Breast epithelium (tissue), 4 donors: ENCODE measurements around the gene FLNB. TPM values are rescaled to one million over a fixed set of nuclear protein-coding genes. Genes with fewer than 3 reads are reported as not detected.

Experiments used
- DNase-seq, 2 donors: peaks; one replicate each; pipeline ENCODE4 v3.0.0-alpha.2; 2019; ENCODE audit warnings: low spot score in 2 of 2
- H3K27ac ChIP-seq, 2 donors: fragments of 200-600 bp; sonication (generic) in 1 of 2; one replicate each; pipeline ENCODE4 v1.5.1; 2016 to 2019; ENCODE audit warnings: mild to moderate bottlenecking in 1 of 2
- H3K27me3 ChIP-seq, 2 donors: fragments of 200-600 bp; sonication (generic) in 1 of 2; one replicate each; pipeline versions ENCODE4 v1.5.1 to v1.6.0; 2017 to 2019; ENCODE audit warnings: control low read depth in 1 of 2, mild to moderate bottlenecking in 1 of 2
- H3K36me3 ChIP-seq: fragments of 200-600 bp; one replicate; pipeline ENCODE4 v1.5.1; 2019
- H3K4me1 ChIP-seq, 2 donors: fragments of 200-600 bp; sonication (generic); one replicate each; pipeline ENCODE4 v1.5.1; 2016 to 2019; ENCODE audit warnings: control low read depth in 1 of 2
- H3K4me3 ChIP-seq, 3 donors: fragments of 200-600 bp; sonication (generic); 1 replicate in 2 of 3; 2 replicates in 1 of 3; pipeline ENCODE4 v1.5.1; 2016 to 2019; ENCODE audit warnings: mild to moderate bottlenecking in 3 of 3, moderate library complexity in 2 of 3
- H3K9me3 ChIP-seq, 2 donors: fragments of 200-600 bp; sonication (generic) in 1 of 2; one replicate each; pipeline ENCODE4 v1.5.1; 2016 to 2019; ENCODE audit warnings: control low read depth in 1 of 2
- CTCF ChIP-seq, 3 donors: fragments of 450-650 bp; IDR thresholded peaks; one replicate each; pipeline ENCODE4 v1.5.1; 2016 to 2017; ENCODE audit warnings: antibody characterized with exemption in 3 of 3, mild to moderate bottlenecking in 3 of 3, moderate library complexity in 3 of 3
- POLR2A ChIP-seq: fragments of 450-650 bp; IDR thresholded peaks from one replicate; pipeline ENCODE4 v1.6.1; 2016; ENCODE audit warnings: antibody characterized with exemption, mild to moderate bottlenecking, moderate library complexity
- POLR2AphosphoS5 ChIP-seq, 3 donors: sonication (generic); formaldehyde crosslinking; IDR thresholded peaks; one replicate each; pipeline ENCODE4 v1.6.1; 2017; ENCODE audit warnings: antibody characterized with exemption in 3 of 3
- intact Hi-C: fragments of 100-400 bp; cut with DNase I; formaldehyde crosslinking; loops from one replicate; pipeline ENCODE4 v1.15.1; 2023; ENCODE audit warnings: low total_unique reads
- total RNA-seq, 3 donors: library from RNA; depleted of rRNA; stranded (reverse); fragments of >200 nt; gene quantifications; one replicate each; pipeline ENCODE4 v1.1.0, GENCODE V29; 2016

Gene FLNB
- total RNA-seq, 3 donors from 2014 or later, result 40.3 to 242 (median 164) TPM

GRCh38 chr3:58183891-58184290 is 175.7 kb downstream of the FLNB start:
- no peak for DNase-seq
- Histone ChIP-seq H3K4me3 (no peak overlapping the region), H3K4me1 (no peaks in the 10 kb centered on the region), H3K9me3 (no peaks in the 10 kb centered on the region), H3K27me3 (no peaks in the 10 kb centered on the region), H3K27ac (no peak overlapping the region), H3K36me3 (no peaks in the 10 kb centered on the region)
- intact Hi-C loops, result loop anchor here (10.0 kb wide), 1 partner anchor 111 kb away; no protein-coding TSS in a partner anchor
- TF ChIP-seq POLR2A (no peak), CTCF (IDR thresholded peaks at IDR 0.05) (no peak), POLR2AphosphoS5 (IDR thresholded peaks at IDR 0.05) (no peak)

GRCh38 chr3:58184309-58184981 is 176.2 kb downstream of the FLNB start:
- Histone ChIP-seq H3K9me3 (no peaks in the 10 kb centered on the region), H3K36me3 (no peaks in the 10 kb centered on the region), H3K27ac (no peak overlapping the region), H3K4me1 (no peaks in the 10 kb centered on the region), H3K4me3 (no peak overlapping the region), H3K27me3 (no peaks in the 10 kb centered on the region)
- DNase-seq, result no peak
- intact Hi-C loops, result loop anchor here (10.0 kb wide), 1 partner anchor 110 kb away; no protein-coding TSS in a partner anchor
- TF ChIP-seq POLR2A, result no peak
- TF ChIP-seq POLR2AphosphoS5 (IDR thresholded peaks at IDR 0.05), result no peak
- no peak for TF ChIP-seq CTCF (IDR thresholded peaks at IDR 0.05)

- TF ChIP-seq CTCF (IDR thresholded peaks at IDR 0.05), result no peak
- TF ChIP-seq POLR2AphosphoS5 (IDR thresholded peaks at IDR 0.05), result no peak
- no peak for TF ChIP-seq POLR2A
- intact Hi-C loops, result loop anchor here (10.0 kb wide), 1 partner anchor 110 kb away; no protein-coding TSS in a partner anchor
- Histone ChIP-seq H3K27me3 (no peaks in the 10 kb centered on the region), H3K4me3 (no peak overlapping the region), H3K9me3 (no peaks in the 10 kb centered on the region), H3K36me3 (no peaks in the 10 kb centered on the region), H3K27ac (no peak overlapping the region), H3K4me1 (no peaks in the 10 kb centered on the region)
- DNase-seq, result no peak
These were observed 176.7 kb downstream of the FLNB start for GRCh38 chr3:58184982-58185360.

GRCh38 chr3:58188173-58188564 is 179.9 kb downstream of the FLNB start:
- Histone ChIP-seq H3K27ac (peak overlapping the region in 1 of 2 donors; percentile 16), H3K4me1 (no peaks in the 10 kb centered on the region), H3K9me3 (no peaks in the 10 kb centered on the region), H3K36me3 (no peaks in the 10 kb centered on the region), H3K4me3 (no peak overlapping the region), H3K27me3 (no peaks in the 10 kb centered on the region)
- DNase-seq, result no peak
- intact Hi-C loops, result loop anchor here (10.0 kb wide), 1 partner anchor 107 kb away; no protein-coding TSS in a partner anchor
- TF ChIP-seq POLR2A (no peak), CTCF (IDR thresholded peaks at IDR 0.05) (no peak), POLR2AphosphoS5 (IDR thresholded peaks at IDR 0.05) (no peak)

GRCh38 chr3:58188921-58189451 is 180.8 kb downstream of the FLNB start:
- intact Hi-C loops, result loop anchor here (10.0 kb wide), 1 partner anchor 106 kb away; no protein-coding TSS in a partner anchor

More at GRCh38 chr3:58188921-58189451, 180.8 kb downstream of the FLNB start:
- H3K4me3 ChIP-seq, result no peak overlapping the region
- no peak for DNase-seq
- H3K27me3 ChIP-seq, result no peaks in the 10 kb centered on the region
- no peaks in the 10 kb centered on the region for H3K4me1 ChIP-seq
- no peaks in the 10 kb centered on the region for H3K9me3 ChIP-seq
- TF ChIP-seq CTCF (IDR thresholded peaks at IDR 0.05), result no peak
- no peak for TF ChIP-seq POLR2A
- no peak for TF ChIP-seq POLR2AphosphoS5 (IDR thresholded peaks at IDR 0.05)
- H3K27ac ChIP-seq, result no peak overlapping the region
- H3K36me3 ChIP-seq, result no peaks in the 10 kb centered on the region
